HCT116 (cell line): Measurements from ENCODE around the gene CDC14A. TPM values are rescaled to one million over a fixed set of nuclear protein-coding genes. Genes with fewer than 3 reads are reported as not detected.

Experiments used
- ATAC-seq: fragments of 200-7000 bp; cut with Tn5 transposase; 2 replicates; pipeline ENCODE4 v1.9.1; 2020; ENCODE audit warnings: mild to moderate bottlenecking, moderate library complexity
- BruUV-seq: library from RNA; stranded (reverse); fragments of 400-500 nt; replicated peaks from 2 replicates; lab custom pipeline; 2021; lab: Mats Ljungman, UMichigan
- CTCF ChIA-PET: fragments of 300-600 bp; sonication (Branson Sonifier 250); formaldehyde crosslinking; loops from one replicate; lab custom pipeline; 2021; ENCODE audit warnings: antibody characterized with exemption; lab: Charles Lee
- POLR2A ChIA-PET: fragments of 300-600, 350-600 bp; sonication (Branson Sonifier 250); formaldehyde crosslinking; loops from one replicate; lab custom pipeline; 2021; ENCODE audit warnings: antibody characterized with exemption; lab: Charles Lee
- RAD21 ChIA-PET, 2 experiments: fragments of 300-600 bp; sonication (Branson Sonifier 250); formaldehyde crosslinking; loops; one replicate each; lab custom pipeline; 2023; ENCODE audit warnings: low total read pairs in 2 of 2; ENCODE audit not compliant: uncharacterized antibody in 2 of 2, unreplicated experiment in 2 of 2, low non-redundant PET in 1 of 2; lab: Charles Lee
- DNase-seq: peaks from one replicate; pipeline ENCODE4 v3.0.0-alpha.2; 2010; ENCODE audit warnings: low read depth, low spot score
- H2AFZ ChIP-seq: fragments of 200-600 bp; shearing (Covaris generic), sonication (generic); 2 replicates; pipeline ENCODE4 v1.6.1; 2017; ENCODE audit warnings: low read depth, mixed run types, mixed read lengths, antibody characterized with exemption, low read length; ENCODE audit not compliant: poor library complexity, severe bottlenecking
- H3K27ac ChIP-seq: 2 replicates; pipeline ENCODE4 v1.5.1; 2012; ENCODE audit warnings: low read depth, low read length
- H3K27me3 ChIP-seq: fragments of 200-600 bp; sonication (generic); 2 replicates; pipeline ENCODE4 v1.6.1; 2016; ENCODE audit warnings: mixed run types, low read length, mixed read lengths; ENCODE audit not compliant: insufficient read depth
- H3K36me3 ChIP-seq, 2 experiments: fragments of 200-500 bp in 1 of 2; fragments of 200-600 bp in 1 of 2; sonication (Bioruptor generic) in 1 of 2; sonication (generic) in 1 of 2; 2 replicates each; pipeline versions ENCODE4 v1.5.1 to v1.6.1; 2014 to 2016; ENCODE audit warnings: low read length in 2 of 2, inconsistent platforms in 1 of 2, mixed read lengths in 1 of 2, mixed run types in 1 of 2; ENCODE audit not compliant: insufficient read depth in 2 of 2, control insufficient read depth in 1 of 2
- H3K4me1 ChIP-seq, 2 experiments: fragments of 200-600 bp in 1 of 2; sonication (generic) in 1 of 2; 2 replicates each; pipeline versions ENCODE4 v1.5.1 to v1.6.1; 2012 to 2017; ENCODE audit warnings: low read length in 2 of 2, inconsistent platforms in 1 of 2, mild to moderate bottlenecking in 1 of 2, mixed read lengths in 1 of 2, mixed run types in 1 of 2, moderate library complexity in 1 of 2; ENCODE audit not compliant: insufficient read depth in 2 of 2, control insufficient read depth in 1 of 2
- H3K4me2 ChIP-seq: fragments of 200-600 bp; sonication (generic); 2 replicates; pipeline ENCODE4 v1.6.1; 2017; ENCODE audit warnings: mixed run types, low read length, mixed read lengths
- H3K4me3 ChIP-seq, 2 experiments: fragments of 200-600 bp in 1 of 2; sonication (generic) in 1 of 2; replicated peaks in 1 of 2; 2 replicates each; pipeline ENCODE4 v1.5.1; 2011 to 2016; ENCODE audit warnings: low read length in 2 of 2, control low read depth in 1 of 2, low read depth in 1 of 2, mild to moderate bottlenecking in 1 of 2, mixed read lengths in 1 of 2, mixed run types in 1 of 2
- H3K79me2 ChIP-seq: fragments of 200-600 bp; sonication (generic); 2 replicates; pipeline ENCODE4 v1.6.1; 2017; ENCODE audit warnings: mild to moderate bottlenecking, mixed run types, low read length, moderate library complexity, mixed read lengths; ENCODE audit not compliant: insufficient read depth
- H3K9ac ChIP-seq: fragments of 200-600 bp; sonication (generic); 2 replicates; pipeline ENCODE4 v1.6.1; 2016; ENCODE audit warnings: low read length, mixed read lengths
- H3K9me2 ChIP-seq: fragments of 200-600 bp; sonication (generic), shearing (Covaris generic); 2 replicates; pipeline ENCODE4 v1.6.1; 2017; ENCODE audit warnings: mixed run types, mild to moderate bottlenecking, moderate library complexity; ENCODE audit not compliant: insufficient read depth
- H3K9me3 ChIP-seq, 2 experiments: fragments of 200-500 bp in 1 of 2; fragments of 200-600 bp in 1 of 2; sonication (Bioruptor generic) in 1 of 2; sonication (generic) in 1 of 2; 2 replicates each; pipeline ENCODE4 v1.6.1; 2014 to 2017; ENCODE audit warnings: low read length in 2 of 2, mixed read lengths in 2 of 2, inconsistent platforms in 1 of 2, low read depth in 1 of 2, mild to moderate bottlenecking in 1 of 2, mixed run types in 1 of 2, moderate library complexity in 1 of 2; ENCODE audit not compliant: control insufficient read depth in 1 of 2, insufficient read depth in 1 of 2
- H4K20me1 ChIP-seq: fragments of 200-600 bp; sonication (generic), shearing (Covaris generic); 2 replicates; pipeline ENCODE4 v1.6.1; 2017; ENCODE audit warnings: mixed run types, mild to moderate bottlenecking, moderate library complexity; ENCODE audit not compliant: insufficient read depth
- CEBPB ChIP-seq: IDR thresholded peaks from 2 replicates; pipeline ENCODE4 v1.6.1; 2012; ENCODE audit warnings: low read depth
- EGR1 ChIP-seq: IDR thresholded peaks from 2 replicates; pipeline ENCODE4 v1.6.1; 2012; ENCODE audit warnings: low read depth
- FOSL1 ChIP-seq: IDR thresholded peaks from 2 replicates; pipeline ENCODE4 v1.6.1; 2012; ENCODE audit warnings: low read depth
- POLR2AphosphoS5 ChIP-seq: IDR thresholded peaks from 2 replicates; pipeline ENCODE4 v1.6.1; 2011; ENCODE audit warnings: mild to moderate bottlenecking, low read depth, low read length, moderate library complexity
- SIN3A ChIP-seq: IDR thresholded peaks from 2 replicates; pipeline ENCODE4 v1.6.1; 2012; ENCODE audit warnings: low read depth
- SRF ChIP-seq: IDR thresholded peaks from 2 replicates; pipeline ENCODE4 v1.6.1; 2012; ENCODE audit warnings: low read depth
- ZBTB33 ChIP-seq: IDR thresholded peaks from 2 replicates; pipeline ENCODE4 v1.6.1; 2011; ENCODE audit warnings: mild to moderate bottlenecking, low read length, moderate library complexity; ENCODE audit not compliant: insufficient replicate concordance; ENCODE audit errors: extremely low read depth
- intact Hi-C: fragments of 100-400 bp; cut with micrococcal nuclease; formaldehyde crosslinking; loops from 2 replicates; pipeline ENCODE4 v1.10.0; 2022
- total RNA-seq: library from RNA; stranded (reverse); gene quantifications from one replicate; pipeline ENCODE4 v1.2.1, GENCODE V29; 2021; ENCODE audit not compliant: unreplicated experiment
- TF ChIP-seq, protein P1 (sequence below): IDR thresholded peaks from 2 replicates; pipeline ENCODE4 v1.6.1; 2012

Gene CDC14A
- total RNA-seq, 1 experiment from 2014 or later, result 5.1 TPM

GRCh38 chr1:100340494-100340893 lies 11.8 kb upstream of the CDC14A start:
- Histone ChIP-seq H3K27ac (no peak overlapping the region), H3K4me2 (no peak overlapping the region)
- no peak for TF ChIP-seq POLR2AphosphoS5
- TF ChIP-seq, all 23 proteins: peak for 0
- H3K27me3 ChIP-seq, result no peaks in the 10 kb centered on the region
- no peak overlapping the region for H3K9ac ChIP-seq
- H3K4me1 ChIP-seq, result no peaks in the 10 kb centered on the region
- DNase-seq (no peak), ATAC-seq (no peak)
- H3K4me3 ChIP-seq, result no peak overlapping the region
- H2AFZ ChIP-seq, result no peak overlapping the region
- POLR2A ChIA-PET, result no interaction called here
- CTCF ChIA-PET, result no interaction called here
- H3K79me2 ChIP-seq, result no peaks in the 10 kb centered on the region
- no peaks in the 10 kb centered on the region for H3K36me3 ChIP-seq
- 0 out of 2 replicates have a peak, but pooled peaks cover under 1% of the 10 kb centered on the region for H3K9me2 ChIP-seq
- no peaks in the 10 kb centered on the region for H4K20me1 ChIP-seq
- intact Hi-C loops, result no loop called here
- BruUV-seq, result no TSS peak
- no peaks in the 10 kb centered on the region for H3K9me3 ChIP-seq
- RAD21 ChIA-PET, result no interaction called here

DNA sequence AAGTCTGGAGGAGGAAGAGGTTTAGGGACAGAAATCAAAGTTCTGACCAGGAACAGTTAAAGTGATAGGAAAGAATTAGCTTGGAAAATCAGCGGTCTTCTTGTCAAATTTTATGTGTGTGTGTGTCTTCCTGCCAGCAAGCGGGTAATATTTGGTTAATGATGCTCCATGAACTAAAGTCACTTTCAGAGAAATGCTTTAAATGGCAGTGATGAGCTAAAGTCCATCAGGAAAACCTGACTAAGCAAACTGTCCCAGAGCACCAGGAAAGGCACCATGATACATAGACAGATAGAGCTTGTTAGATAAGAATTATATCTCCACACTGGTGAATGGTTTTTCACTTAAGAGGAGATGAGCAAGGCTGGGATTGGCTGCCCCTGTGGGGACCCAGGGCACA lies 10.0 kb upstream of the CDC14A start:
- no peak for ATAC-seq
- RAD21 ChIA-PET, result no interaction called here
- intact Hi-C loops, result no loop called here

More for the DNA sequence above, 10.0 kb upstream of the CDC14A start:
- no TSS peak for BruUV-seq
- Histone ChIP-seq H3K9me2 (no peaks in the 10 kb centered on the region), H3K79me2 (no peaks in the 10 kb centered on the region), H3K27me3 (no peaks in the 10 kb centered on the region), H3K4me1 (peaks cover 0 to 3% of the 10 kb centered on the region in 2 experiments; a peak in 2 of 4 replicates), H3K36me3 (no peaks in the 10 kb centered on the region), H3K9me3 (no peaks in the 10 kb centered on the region), H4K20me1 (no peaks in the 10 kb centered on the region), H3K9ac (no peak overlapping the region), H2AFZ (no peak overlapping the region), H3K4me2 (no peak overlapping the region), H3K27ac (no peak overlapping the region), H3K4me3 (no peak overlapping the region)
- DNase-seq, result no peak
- TF ChIP-seq SIN3A (no peak), FOSL1 (no peak), ZBTB33 (no peak), CEBPB (no peak), SRF (no peak), EGR1 (no peak)
- TF ChIP-seq, protein P1, sequence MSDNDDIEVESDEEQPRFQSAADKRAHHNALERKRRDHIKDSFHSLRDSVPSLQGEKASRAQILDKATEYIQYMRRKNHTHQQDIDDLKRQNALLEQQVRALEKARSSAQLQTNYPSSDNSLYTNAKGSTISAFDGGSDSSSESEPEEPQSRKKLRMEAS, result no peak
- ChIA-PET POLR2A (no interaction called here), CTCF (no interaction called here)
